Adrenal gland (tissue), 12 donors: ENCODE results near the gene ITPKA. TPM values are rescaled to one million over a fixed set of nuclear protein-coding genes. Genes with fewer than 3 reads are reported as not detected.

ENCODE experiments used
- DNase-seq, 7 donors: peaks; one replicate each; pipeline ENCODE4 v3.0.0-alpha.2; 2019 to 2020
- H3K27ac ChIP-seq, 5 donors: fragments of 200-600 bp; sonication (generic) in 4 of 5; 1 replicate in 3 of 5; 2 replicates in 2 of 5; pipeline versions ENCODE4 v1.5.1 to v1.8.0; 2016 to 2020; ENCODE audit warnings: mild to moderate bottlenecking in 1 of 5
- H3K27me3 ChIP-seq: fragments of 200-600 bp; 2 replicates; pipeline ENCODE4 v1.8.0; 2021
- H3K36me3 ChIP-seq, 2 donors: fragments of 200-600 bp; replicated peaks in 1 of 2; 1 replicate in 1 of 2; 2 replicates in 1 of 2; pipeline versions ENCODE4 v1.5.1 to v1.8.0; 2018 to 2022
- H3K4me1 ChIP-seq, 2 donors: fragments of 200-600 bp; replicated peaks in 1 of 2; 1 replicate in 1 of 2; 2 replicates in 1 of 2; pipeline versions ENCODE4 v1.5.1 to v1.8.0; 2018 to 2021
- H3K4me3 ChIP-seq, 4 donors: fragments of 200-600 bp; sonication (generic) in 3 of 4; one replicate each; pipeline ENCODE4 v1.5.1; 2016 to 2018
- H3K9me3 ChIP-seq, 3 donors: fragments of 200-600 bp; sonication (generic) in 1 of 3; replicated peaks in 1 of 3; 1 replicate in 2 of 3; 2 replicates in 1 of 3; pipeline versions ENCODE4 v1.5.1 to v1.8.0; 2016 to 2021
- CTCF ChIP-seq, 6 experiments: fragments of 450-650 bp in 4 of 6; fragments of 200-600 bp in 2 of 6; sonication (generic) in 1 of 6; IDR thresholded peaks; 1 replicate in 5 of 6; 2 replicates in 1 of 6; pipeline versions ENCODE4 v1.5.1 to v1.8.0; 2016 to 2021; ENCODE audit warnings: antibody characterized with exemption in 6 of 6, mild to moderate bottlenecking in 2 of 6, moderate library complexity in 1 of 6
- POLR2A ChIP-seq, 2 donors: fragments of 450-650 bp; IDR thresholded peaks; one replicate each; pipeline ENCODE4 v1.6.1; 2017; ENCODE audit warnings: antibody characterized with exemption in 2 of 2, mild to moderate bottlenecking in 2 of 2, moderate library complexity in 1 of 2
- WGBS, 4 donors: extraction: QIAGEN DNeasy Blood & Tissue Kit in 2 of 4; methylation state at CpG; one replicate each; pipeline versions ENCODE4 v1.1.5 to v1.1.7; 2013 to 2017; 5-methylcytosine and 5-hydroxymethylcytosine counted together
- intact Hi-C, 2 donors: fragments of 100-400 bp; cut with DNase I; formaldehyde crosslinking; loops; one replicate each; pipeline versions ENCODE4 v1.14.1 to v1.15.0; 2022 to 2023
- polyA plus RNA-seq, 3 donors: library from polyadenylated mRNA; stranded (reverse); fragments of 200-250 nt in 2 of 3; fragments of 350-450 nt in 1 of 3; fragmentation: Illumina TruSeq in 1 of 3; extraction: RNeasy Lipid Tissue Mini Kit (QIAGEN cat#74804) in 1 of 3; gene quantifications; one replicate each; pipeline ENCODE4 v1.2.3, GENCODE V29; 2013 to 2014
- total RNA-seq, 9 donors: library from RNA; depleted of rRNA in 4 of 9; stranded (reverse); fragments of >200 nt in 4 of 9; fragments of 120-200 nt in 1 of 9; fragmentation: NEBNext Ultra II Directional in 1 of 9; extraction: Animal tissue kit (Norgen Biotek cat#: 25700) in 1 of 9; gene quantifications; one replicate each; pipeline versions ENCODE4 v1.1.0 to v1.2.4, GENCODE V29; 2013 to 2023
- donor health status: healthy with polysubstance abuse.
- donor health status: Bipolar disorder and iron deficiency.
- donor health status: DM: yes; HTN: yes; CAD: no.
- donor health status: DM: no; HTN: no; CAD: no.
- donor health status: DM: no; HTN: no; CAD: no.
- donor health status: DM: yes; HTN: yes; CAD: no.

The ITPKA gene
- total and polyA plus RNA-seq, 12 donors: 0.73 to 33.0 (median 14.4) TPM

- TF ChIP-seq POLR2A (IDR thresholded peaks at IDR 0.05): no peak
- no peak for TF ChIP-seq CTCF (IDR thresholded peaks at IDR 0.05)
- 34 to 50% (median 46%) methylated on average over 4 of the region's 4 CpGs for WGBS, 4 donors
- intact Hi-C loops: no loop called here
- Histone ChIP-seq H3K27ac (no peak overlapping the region), H3K4me1 (peaks cover 18 to 26% of the 10 kb centered on the region in 2 donors), H3K9me3 (no peaks in the 10 kb centered on the region), H3K4me3 (no peak overlapping the region), H3K27me3 (no peaks in the 10 kb centered on the region), H3K36me3 (no peaks in the 10 kb centered on the region)
- DNase-seq: peak in 1 of 7 donors; percentile 42
Observed at GRCh38 chr15:41490355-41490754, 3.3 kb upstream of the ITPKA start.

- Histone ChIP-seq H3K36me3 (no peaks in the 10 kb centered on the region), H3K27ac (no peak overlapping the region), H3K27me3 (no peaks in the 10 kb centered on the region), H3K4me3 (no peak overlapping the region), H3K4me1 (peaks cover 18 to 31% of the 10 kb centered on the region in 2 donors), H3K9me3 (no peaks in the 10 kb centered on the region)
- TF ChIP-seq POLR2A (IDR thresholded peaks at IDR 0.05) (no peak), CTCF (IDR thresholded peaks at IDR 0.05) (no peak)
- WGBS, 4 donors: 87 to 93% (median 89%) methylated on average over 4 of the region's 4 CpGs
- DNase-seq: no peak
- intact Hi-C loops: no loop called here
Observed at GRCh38 chr15:41491889-41492288, 1.8 kb upstream of the ITPKA start.

- Histone ChIP-seq H3K27ac (peak overlapping the region in 3 of 5 donors; percentile 84 to 91 (median 84)), H3K9me3 (no peaks in the 10 kb centered on the region), H3K4me1 (peaks cover 18 to 31% of the 10 kb centered on the region in 2 donors), H3K36me3 (no peaks in the 10 kb centered on the region), H3K27me3 (no peaks in the 10 kb centered on the region), H3K4me3 (peak overlapping the region in 2 of 4 donors; percentile 47 to 84)
- intact Hi-C loops: no loop called here
- peak in 1 of 7 donors; percentile 23 for DNase-seq
- WGBS, 4 donors: 4 to 9% (median 6%) methylated on average over 14 to 15 of the region's 15 CpGs
- TF ChIP-seq POLR2A (IDR thresholded peaks at IDR 0.05) (no peak), CTCF (IDR thresholded peaks at IDR 0.05) (no peak)
Observed at GRCh38 chr15:41492597-41493204, 973 bp upstream of the ITPKA start.

GRCh38 chr15:41493902-41494189 lies 172 bp downstream of the ITPKA start:
- DNase-seq: no peak
- peak overlapping the region in 1 of 5 donors; percentile 91 for H3K27ac ChIP-seq

More at GRCh38 chr15:41493902-41494189, 172 bp downstream of the ITPKA start:
- WGBS, 4 donors: 0 to 1% (median 0%) methylated on average over 3 to 41 of the region's 41 CpGs; no CpG with 5 or more reads in 1 of the 4 donors
- Histone ChIP-seq H3K4me3 (peak overlapping the region in 2 of 4 donors; percentile 27 to 84), H3K9me3 (no peaks in the 10 kb centered on the region), H3K4me1 (peaks cover 18 to 31% of the 10 kb centered on the region in 2 donors), H3K27me3 (no peaks in the 10 kb centered on the region), H3K36me3 (no peaks in the 10 kb centered on the region)
- TF ChIP-seq CTCF (IDR thresholded peaks at IDR 0.05) (no peak), POLR2A (IDR thresholded peaks at IDR 0.05) (no peak)
- intact Hi-C loops: no loop called here
